ENCODE data around the gene DSCAML1.

DSCAML1 gene

GRCh38 chr11:117822074-117823033 lies 25.3 kb upstream of the DSCAML1 start:
- TF ChIP-seq CTCF (IDR thresholded peaks at IDR 0.05; ENCODE audit: control insufficient read depth, insufficient read depth, low read depth, low read length, missing control alignments), result peak; percentile 47
- no peak overlapping the region for H3K4me3 ChIP-seq (ENCODE audit: control insufficient read depth, low read depth, low read length)
- DNase-seq (ENCODE audit: low read depth), result no peak

DNA sequence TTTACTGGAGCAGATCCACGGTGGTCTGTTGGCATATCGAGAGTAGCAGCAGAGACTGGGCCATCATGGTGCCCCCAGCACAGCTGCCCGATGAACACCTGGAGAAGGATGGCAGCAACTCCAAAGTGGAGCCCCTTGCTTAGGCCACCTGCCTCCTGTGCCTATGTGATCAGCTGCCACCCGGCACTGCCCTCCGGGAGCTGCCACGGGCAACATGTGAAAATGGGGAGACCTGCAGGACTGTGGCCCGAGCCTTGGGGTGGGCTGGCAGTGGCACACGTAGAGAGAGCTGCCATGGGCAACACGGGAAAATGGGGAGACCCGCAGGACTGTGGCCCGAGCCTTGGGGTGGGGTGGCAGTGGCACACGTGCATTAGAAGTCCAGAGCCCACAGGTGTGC lies 24.4 kb upstream of the DSCAML1 start:
- H3K4me3 ChIP-seq (ENCODE audit: control insufficient read depth, low read depth, low read length), result no peak overlapping the region
- no peak for TF ChIP-seq CTCF (IDR thresholded peaks at IDR 0.05; ENCODE audit: control insufficient read depth, insufficient read depth, low read depth, low read length, missing control alignments)
- DNase-seq (ENCODE audit: low read depth), result no peak

DNA sequence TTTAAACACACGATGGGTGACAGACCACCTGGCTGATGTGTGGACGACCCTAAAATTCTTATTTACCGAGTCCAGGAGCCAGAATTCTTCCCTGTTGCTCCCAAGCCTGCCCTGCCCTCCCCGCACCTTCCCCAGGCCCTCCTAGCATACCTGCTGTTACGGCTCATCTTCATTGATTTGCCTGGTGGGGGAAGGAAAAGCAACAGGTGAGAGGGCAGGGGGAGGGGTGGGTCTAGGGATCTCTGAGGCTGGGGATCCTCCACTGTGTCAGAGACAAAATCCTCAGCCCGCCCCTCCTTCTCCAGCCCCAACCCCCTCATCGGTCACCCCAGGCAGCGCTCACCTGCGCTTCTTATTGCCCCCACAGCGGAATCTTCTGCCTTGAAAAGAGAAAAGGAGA lies 23.5 kb upstream of the DSCAML1 start:
- TF ChIP-seq CTCF (IDR thresholded peaks at IDR 0.05; ENCODE audit: control insufficient read depth, insufficient read depth, low read depth, low read length, missing control alignments), result no peak
- DNase-seq (ENCODE audit: low read depth), result no peak
- no peak overlapping the region for H3K4me3 ChIP-seq (ENCODE audit: control insufficient read depth, low read depth, low read length)

DNA sequence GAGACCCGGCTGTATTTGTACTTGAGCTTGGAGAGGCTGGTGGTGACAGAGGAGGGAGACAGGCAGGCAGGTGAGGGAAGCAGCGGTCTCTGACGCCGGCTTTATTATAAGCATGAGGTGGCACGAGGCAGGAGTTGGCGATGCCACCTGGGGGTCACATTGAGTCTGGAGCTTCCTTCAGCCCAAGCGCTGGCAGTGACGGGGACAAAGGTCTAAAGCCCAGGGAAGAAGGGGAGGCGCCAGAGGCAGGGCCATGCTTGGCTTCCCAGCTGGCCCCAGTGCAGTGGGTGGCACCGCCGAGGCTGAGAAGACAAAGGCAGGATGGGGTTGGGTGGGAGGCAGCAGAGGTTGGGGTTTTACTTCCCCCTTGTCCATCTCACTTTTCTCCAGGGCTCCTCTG lies 23.1 kb upstream of the DSCAML1 start:
- no peak for TF ChIP-seq CTCF (IDR thresholded peaks at IDR 0.05; ENCODE audit: control insufficient read depth, insufficient read depth, low read depth, low read length, missing control alignments)
- DNase-seq (ENCODE audit: low read depth), result no peak
- H3K4me3 ChIP-seq (ENCODE audit: control insufficient read depth, low read depth, low read length), result no peak overlapping the region

GRCh38 chr11:117819096-117820040 lies 22.4 kb upstream of the DSCAML1 start:
- no peak for DNase-seq (ENCODE audit: low read depth)
- H3K4me3 ChIP-seq (ENCODE audit: control insufficient read depth, low read depth, low read length), result no peak overlapping the region
- peak; percentile 54 for TF ChIP-seq CTCF (IDR thresholded peaks at IDR 0.05; ENCODE audit: control insufficient read depth, insufficient read depth, low read depth, low read length, missing control alignments)

DNA sequence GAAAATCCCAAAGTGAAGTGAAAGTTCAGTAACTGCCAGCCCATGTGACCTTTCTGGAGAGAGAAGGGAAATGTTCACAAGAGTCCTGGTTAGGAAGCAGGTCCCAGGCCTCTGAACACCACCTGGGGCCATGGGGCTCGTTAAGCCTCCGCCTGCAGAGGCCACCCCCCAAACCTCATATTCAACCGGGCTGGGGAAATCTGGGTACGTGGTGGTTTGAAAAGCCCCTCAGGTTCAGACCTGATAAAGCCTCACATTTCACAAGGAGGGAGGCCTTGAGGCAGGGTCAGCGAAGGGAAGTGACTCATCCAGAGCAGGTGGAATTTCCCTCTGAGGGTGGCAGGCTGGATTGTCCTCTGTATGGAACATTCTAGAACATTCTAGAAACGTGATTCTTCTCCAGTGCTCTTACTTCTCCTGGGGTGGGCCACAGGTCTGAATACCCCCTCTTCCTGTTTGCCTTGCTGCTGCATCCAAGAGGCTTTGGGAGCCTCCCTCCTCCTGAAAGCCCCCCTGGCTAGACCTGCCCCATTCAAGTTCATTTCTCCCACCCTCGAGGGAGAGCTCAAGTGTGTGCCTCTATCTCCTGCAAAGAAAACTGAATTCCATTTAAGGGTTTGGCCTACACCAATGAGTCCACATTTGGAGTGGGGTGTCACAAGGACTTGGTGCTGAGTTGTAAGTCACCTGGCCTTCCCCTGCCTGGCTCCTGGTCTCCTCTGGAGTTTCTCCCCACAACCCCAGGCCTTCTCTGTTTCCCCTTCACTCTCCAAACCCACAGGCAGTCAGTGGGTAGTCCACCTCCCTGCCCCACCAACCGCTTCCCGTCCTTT lies 21.2 kb upstream of the DSCAML1 start:
- TF ChIP-seq CTCF (IDR thresholded peaks at IDR 0.05; ENCODE audit: control insufficient read depth, insufficient read depth, low read depth, low read length, missing control alignments), result no peak
- DNase-seq (ENCODE audit: low read depth), result no peak
- H3K4me3 ChIP-seq (ENCODE audit: control insufficient read depth, low read depth, low read length), result no peak overlapping the region

Measured in AG09309 (cell line).